Placental epithelial cell (primary cell): ENCODE results near the gene CPNE7. TPM values are rescaled to one million over a fixed set of nuclear protein-coding genes. Genes with fewer than 3 reads are reported as not detected.

Experiments
- small RNA-seq: library from RNA; depleted of rRNA; stranded (forward); fragments of <200 nt; gene quantifications from one replicate; pipeline ENCODE3, GENCODE V24; 2012
- total RNA-seq: library from RNA; depleted of rRNA; stranded (reverse); fragments of >200 nt; gene quantifications from 2 replicates; pipeline ENCODE4 v1.2.3, GENCODE V29; 2012

Gene CPNE7
- total RNA-seq = 0.43 and 2.4 TPM in 2 replicates

GRCh38 chr16:89575247-89576152, at the start of gene CPNE7:
CPNE7 (plus strand) TSS chr16:89575758; CDS start chr16:89575898, 140 bp downstream.

GRCh38 chr16:89560378-89561141, 15.0 kb upstream of the CPNE7 start, which contains the start of gene RPL13:
RPL13 (plus strand) TSS chr16:89560682; CDS start chr16:89560960, 278 bp downstream.

GRCh38 chr16:89613231-89613953, 37.8 kb downstream of the CPNE7 start, which contains the start of gene DPEP1:
DPEP1 (plus strand) TSS chr16:89613642; CDS start chr16:89630411, 16,769 bp downstream.

Small RNA genes within 50 kb of the gene (small RNA-seq; reads per million reads assigned to genes)
- not detected for gene SNORD68

Other genes starting within 250 kb of the CPNE7 start
- 48.4 and 69.1 TPM in 2 replicates for gene ANKRD11, start 85.2 kb upstream of the CPNE7 start, total RNA-seq
- 104 and 111 TPM in 2 replicates for gene SPG7, start 67.4 kb upstream of the CPNE7 start, total RNA-seq
- gene RPL13, start 15.1 kb upstream of the CPNE7 start, total RNA-seq = 2,619 and 3,285 TPM in 2 replicates
- gene DPEP1, start 37.9 kb downstream of the CPNE7 start, total RNA-seq = not detected in 2 replicates
- 124 and 146 TPM in 2 replicates for gene CHMP1A, start 82.0 kb downstream of the CPNE7 start, total RNA-seq
- 3.6 and 4.3 TPM in 2 replicates for gene SPATA33, start 82.1 kb downstream of the CPNE7 start, total RNA-seq
- gene CDK10, start 110.9 kb downstream of the CPNE7 start, total RNA-seq = 37.3 and 48.9 TPM in 2 replicates
- gene SPATA2L, start 125.9 kb downstream of the CPNE7 start, total RNA-seq = 6.3 and 10.7 TPM in 2 replicates
- 9.8 and 10.2 TPM in 2 replicates for gene VPS9D1, start 145.1 kb downstream of the CPNE7 start, total RNA-seq
- 14.7 and 18.8 TPM in 2 replicates for gene ZNF276, start 145.8 kb downstream of the CPNE7 start, total RNA-seq
- gene FANCA, start 240.9 kb downstream of the CPNE7 start, total RNA-seq = 9.4 and 11.0 TPM in 2 replicates